IPS DF 6.9 (cell line): ENCODE measurements around the gene CARMIL3.
A peak's percentile ranks its signal among the peaks of the same experiment; 100 is the strongest.

Experiments
- DNase-seq: peaks from one replicate; pipeline ENCODE4 v3.0.0-alpha.2; 2013; ENCODE audit warnings: low read depth, low spot score
- H3K27ac ChIP-seq: one replicate; pipeline ENCODE4 v1.5.1; 2013; ENCODE audit warnings: low read length, control low read depth
- H3K27me3 ChIP-seq: 2 replicates; pipeline ENCODE4 v1.6.1; 2013; ENCODE audit warnings: mild to moderate bottlenecking, low read length; ENCODE audit not compliant: control insufficient read depth, insufficient read depth
- H3K36me3 ChIP-seq: 2 replicates; pipeline ENCODE4 v1.6.1; 2013; ENCODE audit warnings: low read length; ENCODE audit not compliant: control insufficient read depth, insufficient read depth
- H3K4me1 ChIP-seq: 2 replicates; pipeline ENCODE4 v1.6.1; 2013; ENCODE audit warnings: low read length; ENCODE audit not compliant: control insufficient read depth, insufficient read depth
- H3K4me3 ChIP-seq: 2 replicates; pipeline ENCODE4 v1.5.1; 2013; ENCODE audit warnings: mild to moderate bottlenecking, low read length
- H3K9me3 ChIP-seq: 2 replicates; pipeline ENCODE4 v1.6.1; 2013; ENCODE audit warnings: low read length, inconsistent platforms; ENCODE audit not compliant: control insufficient read depth, insufficient read depth
- WGBS: extraction: QIAGEN DNeasy Blood & Tissue Kit; methylation state at CpG from one replicate; pipeline ENCODE4 v1.1.7; 2013; ENCODE audit warnings: mixed read lengths, missing lambda C conversion rate; ENCODE audit not compliant: insufficient read length, insufficient coverage; 5-methylcytosine and 5-hydroxymethylcytosine counted together

CARMIL3 gene

DNA sequence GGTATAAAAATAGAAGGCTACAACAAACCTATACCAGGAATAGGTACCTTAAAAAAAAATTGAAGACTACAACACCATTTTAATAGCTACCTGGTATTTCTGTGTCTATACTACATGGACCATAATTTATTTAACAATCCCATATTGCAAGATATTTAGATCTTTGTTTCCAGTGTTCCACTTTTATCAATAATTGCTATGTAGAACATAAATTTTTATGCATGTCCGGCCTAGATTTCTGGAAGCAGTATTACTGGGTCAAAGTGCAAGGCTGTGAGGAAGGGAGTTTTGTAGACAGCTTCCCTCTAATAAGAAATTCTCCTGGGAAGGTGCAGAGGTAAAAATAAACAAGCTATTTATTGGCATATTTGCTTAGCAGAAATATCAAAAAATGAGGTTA lies 58.7 kb downstream of the CARMIL3 start:
- Histone ChIP-seq H3K36me3 (no peaks in the 10 kb centered on the region), H3K9me3 (no peaks in the 10 kb centered on the region), H3K27me3 (no peaks in the 10 kb centered on the region), H3K4me1 (no peaks in the 10 kb centered on the region), H3K4me3 (no peak overlapping the region), H3K27ac (no peak overlapping the region)
- no CpG with 5 or more reads among the region's 1 CpG for WGBS
- no peak for DNase-seq

DNA sequence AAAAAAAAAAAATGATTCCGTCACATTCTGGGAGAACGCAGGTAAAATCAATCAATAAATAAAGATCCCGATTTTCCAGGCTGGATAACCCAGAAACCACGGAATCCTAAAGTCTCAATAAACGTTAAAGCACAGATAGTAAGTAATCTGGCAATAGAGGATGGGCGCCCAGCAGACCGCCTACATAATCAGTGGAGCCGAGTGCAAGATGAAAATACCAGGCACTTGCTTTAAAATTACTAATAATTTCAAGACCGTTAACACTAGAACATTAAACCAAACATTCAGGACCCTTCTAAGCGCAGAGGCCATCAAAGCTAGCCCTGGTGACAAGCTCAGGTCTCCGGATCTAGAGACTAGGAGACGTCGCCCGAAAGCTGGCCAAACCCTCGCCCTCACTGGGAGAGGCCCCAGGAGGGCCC lies 61.6 kb downstream of the CARMIL3 start:
- H3K27ac ChIP-seq = no peak overlapping the region
- WGBS = no CpG with 5 or more reads among the region's 15 CpGs
- H3K9me3 ChIP-seq = no peaks in the 10 kb centered on the region
- no peaks in the 10 kb centered on the region for H3K27me3 ChIP-seq
- 0 out of 2 replicates have a peak, but pooled peaks cover 2% of the 10 kb centered on the region for H3K36me3 ChIP-seq
- no peaks in the 10 kb centered on the region for H3K4me1 ChIP-seq
- no peak for DNase-seq
- peak overlapping the region; percentile 83 for H3K4me3 ChIP-seq

DNA sequence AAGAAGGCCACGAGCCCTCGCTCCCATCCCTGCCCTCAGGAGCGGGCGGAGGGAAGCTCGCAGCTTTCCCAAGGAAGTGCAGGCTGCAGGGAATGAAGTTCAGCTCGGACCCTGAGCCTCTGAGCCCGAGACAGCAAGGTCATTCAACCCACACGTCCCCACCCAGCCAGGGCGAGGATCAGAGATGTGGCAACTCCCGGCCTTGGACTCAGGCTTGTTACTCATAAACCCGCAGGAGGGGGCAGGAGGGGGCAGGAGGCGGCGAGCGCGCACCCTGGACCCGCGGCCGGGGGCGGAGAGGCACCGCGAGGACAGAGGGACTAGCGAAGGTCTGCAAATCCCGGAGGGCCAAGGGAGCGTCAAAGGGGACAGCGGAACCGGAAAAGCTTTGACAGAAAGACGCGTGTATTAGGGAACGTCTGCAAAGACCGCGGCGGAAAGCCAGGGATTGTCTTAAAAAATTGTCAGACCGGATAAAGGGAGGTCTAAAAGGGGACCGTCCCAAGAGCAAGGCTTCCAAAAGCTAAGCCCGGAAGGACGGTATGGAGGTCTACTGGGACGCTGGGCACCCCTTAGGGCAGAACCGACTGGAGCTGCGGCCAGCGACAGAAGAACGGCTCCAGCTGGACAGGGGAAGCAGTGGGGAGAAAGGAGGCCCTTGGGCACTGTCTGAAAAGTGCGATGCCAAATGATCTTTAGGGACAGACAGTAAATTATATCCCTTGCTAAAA lies 62.2 kb downstream of the CARMIL3 start:
- WGBS = no CpG with 5 or more reads among the region's 42 CpGs
- no peaks in the 10 kb centered on the region for H3K27me3 ChIP-seq
- no peak overlapping the region for H3K27ac ChIP-seq
- H3K9me3 ChIP-seq = no peaks in the 10 kb centered on the region
- H3K4me1 ChIP-seq = no peaks in the 10 kb centered on the region
- peak; percentile 33 for DNase-seq
- peaks cover 7% of the 10 kb centered on the region; the same call in 1 of the 2 replicates for H3K36me3 ChIP-seq
- peak overlapping the region; percentile 83 for H3K4me3 ChIP-seq

DNA sequence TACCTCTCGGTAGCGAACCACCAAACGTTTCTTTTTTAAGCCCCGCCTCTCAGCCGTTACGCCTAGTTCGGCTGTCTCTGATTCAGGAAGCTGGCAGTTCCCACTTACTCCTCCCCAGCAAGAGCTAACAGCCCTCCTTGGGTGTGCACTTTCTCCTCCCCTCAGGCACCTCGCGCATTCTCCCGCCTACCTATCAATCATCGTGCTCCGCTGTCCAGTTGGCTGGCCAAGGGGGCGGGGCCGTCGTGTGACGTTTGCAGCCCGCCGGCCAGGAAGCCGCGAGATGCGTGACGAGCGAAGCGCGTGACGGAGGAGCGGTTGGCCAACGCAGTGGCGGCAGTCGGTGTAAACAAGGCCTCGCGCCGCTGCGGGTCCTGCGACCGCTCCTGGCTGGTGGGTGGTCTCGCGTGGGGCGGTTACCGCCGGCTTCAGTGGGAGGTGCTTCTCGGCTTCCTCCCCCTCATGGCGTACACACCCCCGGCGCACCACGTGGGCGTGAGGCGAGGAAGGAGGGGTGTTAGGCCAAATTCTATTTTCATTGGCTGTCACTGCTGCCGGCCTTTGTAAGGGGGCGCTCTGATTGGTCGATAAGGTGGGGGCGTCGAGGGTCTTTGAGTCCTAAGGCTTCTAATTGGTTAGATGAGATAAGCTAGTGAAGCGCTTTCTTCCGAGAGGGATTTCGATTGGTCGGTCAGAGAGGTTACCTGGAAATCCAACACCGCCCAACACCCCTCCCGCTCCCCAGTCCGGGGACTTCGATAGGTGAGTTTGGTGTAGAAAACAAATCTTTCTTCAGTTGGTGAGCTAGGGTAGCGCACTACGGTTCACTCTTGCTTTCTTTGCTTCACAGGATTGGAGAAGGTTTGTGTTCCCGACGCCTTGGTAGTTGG lies 63.0 kb downstream of the CARMIL3 start, which contains the start of the genes DCAF11 and NRL:
TSS of gene DCAF11 (plus strand) at position 246 of the 890 bp plus-strand sequence. CDS start 818 bp downstream, outside the sequence.
TSS of gene NRL (minus strand) at position 418 of the 890 bp plus-strand sequence. CDS start 32,101 bp downstream, outside the sequence.
- Histone ChIP-seq H3K9me3 (no peaks in the 10 kb centered on the region), H3K27ac (no peak within 1 kb of the TSS), H3K36me3 (peaks cover 15% of the 10 kb centered on the region; the same call in 1 of the 2 replicates), H3K27me3 (no peaks in the 10 kb centered on the region), H3K4me3 (peak within 1 kb of the TSS; percentile 83), H3K4me1 (no peaks in the 10 kb centered on the region)
- WGBS = no CpG with 5 or more reads among the region's 65 CpGs
- peak; percentile 97 for DNase-seq

DNA sequence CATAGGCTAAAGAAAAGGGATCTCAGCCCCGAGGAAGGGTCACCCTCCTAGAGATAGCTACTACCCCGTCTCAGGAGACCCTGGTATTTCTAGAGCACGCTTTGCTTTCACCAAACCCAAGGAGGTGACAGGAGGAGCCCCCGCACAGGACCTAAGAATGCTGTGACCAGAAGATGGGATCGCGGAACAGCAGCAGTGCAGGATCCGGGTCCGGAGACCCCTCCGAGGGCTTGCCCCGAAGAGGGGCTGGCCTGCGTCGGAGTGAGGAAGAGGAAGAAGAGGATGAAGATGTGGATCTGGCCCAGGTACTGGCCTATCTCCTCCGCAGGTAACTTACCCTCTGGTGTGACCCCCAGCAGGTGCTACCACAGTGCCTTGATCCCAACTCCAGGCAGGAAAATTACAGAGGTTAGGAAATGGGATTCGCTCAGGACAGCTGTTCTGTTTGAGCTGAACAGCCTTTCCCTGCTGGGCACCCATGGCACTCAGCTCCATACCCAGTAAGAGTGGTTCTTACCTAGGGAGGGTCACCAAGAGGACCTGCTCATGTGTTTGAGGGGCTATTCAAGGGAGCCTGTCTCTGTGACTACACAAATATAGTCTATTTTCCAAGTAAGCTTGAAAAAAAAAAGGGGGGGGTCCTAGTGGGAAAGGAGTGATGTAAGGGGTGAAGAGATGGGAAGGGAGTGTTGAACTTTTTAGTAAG lies 63.8 kb downstream of the CARMIL3 start:
- no peaks in the 10 kb centered on the region for H3K9me3 ChIP-seq
- peaks cover 15% of the 10 kb centered on the region; the same call in 1 of the 2 replicates for H3K36me3 ChIP-seq
- H3K27ac ChIP-seq = no peak overlapping the region
- H3K27me3 ChIP-seq = no peaks in the 10 kb centered on the region
- no CpG with 5 or more reads among the region's 14 CpGs for WGBS
- no peaks in the 10 kb centered on the region for H3K4me1 ChIP-seq
- no peak for DNase-seq
- H3K4me3 ChIP-seq = peak overlapping the region; percentile 65

DNA sequence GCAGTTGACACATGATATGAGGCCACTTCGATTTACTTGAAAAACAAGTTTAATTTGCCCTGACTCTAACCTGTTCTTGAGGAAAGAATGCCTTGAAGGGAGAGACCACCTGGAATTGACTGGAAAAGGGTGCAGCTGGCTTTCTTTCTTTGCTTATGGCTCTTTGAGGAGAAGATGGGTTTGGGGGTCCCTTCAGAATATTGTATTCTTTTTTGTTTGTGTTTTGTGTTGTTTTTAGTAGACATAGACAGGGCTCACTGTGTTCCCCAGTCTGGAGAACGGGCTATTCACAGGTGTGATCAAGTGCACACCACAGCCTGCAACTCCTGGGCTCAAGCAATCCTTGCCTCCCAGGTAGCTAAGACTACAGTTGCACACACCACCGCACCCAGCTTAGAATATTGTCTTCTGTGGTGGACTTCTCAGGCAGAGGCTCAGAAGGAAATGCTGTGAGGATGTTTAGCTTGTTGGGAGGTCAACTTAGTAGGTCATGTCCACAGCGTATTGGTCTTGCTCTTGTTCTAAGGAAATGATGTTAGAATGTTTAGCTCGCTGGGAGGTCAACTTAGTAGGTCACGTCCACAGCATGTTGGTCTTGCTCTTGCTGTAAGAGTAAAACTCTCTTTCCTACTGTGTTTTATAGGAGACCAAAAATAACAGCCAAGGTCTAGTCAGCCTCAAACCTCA lies 64.5 kb downstream of the CARMIL3 start:
- H3K27ac ChIP-seq = no peak overlapping the region
- WGBS = no CpG with 5 or more reads among the region's 6 CpGs

DNA sequence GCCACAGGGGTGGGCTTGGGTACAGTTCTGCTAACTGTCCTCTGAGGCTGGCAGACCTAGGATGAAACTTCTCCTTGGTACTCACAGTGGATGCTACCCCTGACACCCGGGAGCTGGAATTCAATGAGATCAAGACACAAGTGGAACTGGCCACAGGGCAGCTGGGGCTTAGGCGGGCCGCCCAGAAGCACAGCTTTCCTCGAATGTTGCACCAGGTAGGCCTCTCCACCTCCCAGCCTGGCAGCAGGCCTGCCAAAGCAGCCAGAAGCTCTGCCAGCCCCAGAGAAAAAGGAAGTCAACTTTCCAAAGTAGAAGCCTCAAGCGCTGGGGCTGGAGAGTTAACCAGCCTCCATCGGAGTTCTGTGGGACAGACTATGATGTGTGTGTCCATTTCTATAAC lies 65.4 kb downstream of the CARMIL3 start:
- Histone ChIP-seq H3K9me3 (no peaks in the 10 kb centered on the region), H3K36me3 (peaks cover 20% of the 10 kb centered on the region), H3K4me3 (no peak overlapping the region), H3K4me1 (no peaks in the 10 kb centered on the region), H3K27me3 (no peaks in the 10 kb centered on the region), H3K27ac (no peak overlapping the region)
- DNase-seq = no peak
- no CpG with 5 or more reads among the region's 6 CpGs for WGBS

More for the DNA sequence above, 64.5 kb downstream of the CARMIL3 start:
- H3K4me3 ChIP-seq = no peak overlapping the region
- peaks cover 19% of the 10 kb centered on the region for H3K36me3 ChIP-seq
- H3K27me3 ChIP-seq = no peaks in the 10 kb centered on the region
- H3K9me3 ChIP-seq = no peaks in the 10 kb centered on the region
- DNase-seq = no peak
- no peaks in the 10 kb centered on the region for H3K4me1 ChIP-seq
